ENCODE measurements around the gene AFDN.

DNA sequence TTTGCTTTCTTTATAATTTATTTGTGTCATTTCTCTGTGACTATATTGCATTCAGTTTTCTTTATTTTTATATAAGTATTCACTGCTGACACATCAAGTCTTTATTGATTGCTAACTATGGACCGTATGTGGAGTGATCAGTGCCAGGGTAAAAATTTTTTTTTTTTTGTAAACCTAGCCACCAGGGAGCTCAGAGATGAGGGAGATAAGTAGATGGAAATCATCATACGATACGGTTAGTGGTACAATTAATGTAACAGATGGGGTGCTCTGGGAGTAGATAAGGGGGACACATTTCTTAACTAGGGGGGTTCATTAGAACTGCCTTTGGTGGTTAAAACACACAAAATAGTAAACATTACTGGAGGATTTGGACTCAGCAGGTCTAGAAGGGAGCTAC is 68.3 kb downstream of the AFDN start:
- TF ChIP-seq, protein P1, sequence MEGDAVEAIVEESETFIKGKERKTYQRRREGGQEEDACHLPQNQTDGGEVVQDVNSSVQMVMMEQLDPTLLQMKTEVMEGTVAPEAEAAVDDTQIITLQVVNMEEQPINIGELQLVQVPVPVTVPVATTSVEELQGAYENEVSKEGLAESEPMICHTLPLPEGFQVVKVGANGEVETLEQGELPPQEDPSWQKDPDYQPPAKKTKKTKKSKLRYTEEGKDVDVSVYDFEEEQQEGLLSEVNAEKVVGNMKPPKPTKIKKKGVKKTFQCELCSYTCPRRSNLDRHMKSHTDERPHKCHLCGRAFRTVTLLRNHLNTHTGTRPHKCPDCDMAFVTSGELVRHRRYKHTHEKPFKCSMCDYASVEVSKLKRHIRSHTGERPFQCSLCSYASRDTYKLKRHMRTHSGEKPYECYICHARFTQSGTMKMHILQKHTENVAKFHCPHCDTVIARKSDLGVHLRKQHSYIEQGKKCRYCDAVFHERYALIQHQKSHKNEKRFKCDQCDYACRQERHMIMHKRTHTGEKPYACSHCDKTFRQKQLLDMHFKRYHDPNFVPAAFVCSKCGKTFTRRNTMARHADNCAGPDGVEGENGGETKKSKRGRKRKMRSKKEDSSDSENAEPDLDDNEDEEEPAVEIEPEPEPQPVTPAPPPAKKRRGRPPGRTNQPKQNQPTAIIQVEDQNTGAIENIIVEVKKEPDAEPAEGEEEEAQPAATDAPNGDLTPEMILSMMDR (IDR thresholded peaks at IDR 0.05; ENCODE audit: insufficient read depth, low read length, poor library complexity, severe bottlenecking) = no peak
- TF ChIP-seq EZH2phosphoT487 (conservative IDR thresholded peaks at IDR 0.05; ENCODE audit: low read length) = no peak

All from SU-DHL-6 (cell line).